Activated naive CD4-positive, alpha-beta T cell treated with anti-CD3 and anti-CD28 coated beads, Interleukin-2, amount 50 U/mL, for 24 hours (primary cell): ENCODE data around the gene LMO7.
A peak's percentile ranks its signal among the peaks of the same experiment; 100 is the strongest.

Experiments
- H3K27ac Mint-ChIP-seq: one replicate; pipeline ENCODE4 v1.8.0; 2021; ENCODE audit warnings: mild to moderate bottlenecking, mixed read lengths
- H3K27me3 Mint-ChIP-seq: one replicate; pipeline ENCODE4 v1.8.0; 2021; ENCODE audit warnings: mixed read lengths
- H3K36me3 Mint-ChIP-seq: one replicate; pipeline ENCODE4 v1.8.0; 2021; ENCODE audit warnings: mixed read lengths
- H3K4me1 Mint-ChIP-seq: one replicate; pipeline ENCODE4 v1.8.0; 2021; ENCODE audit warnings: mixed read lengths
- H3K4me3 Mint-ChIP-seq: one replicate; pipeline ENCODE4 v1.8.0; 2021; ENCODE audit warnings: mild to moderate bottlenecking, mixed read lengths
- H3K9me3 Mint-ChIP-seq: one replicate; pipeline ENCODE4 v1.8.0; 2021; ENCODE audit warnings: mixed read lengths

LMO7 gene

DNA sequence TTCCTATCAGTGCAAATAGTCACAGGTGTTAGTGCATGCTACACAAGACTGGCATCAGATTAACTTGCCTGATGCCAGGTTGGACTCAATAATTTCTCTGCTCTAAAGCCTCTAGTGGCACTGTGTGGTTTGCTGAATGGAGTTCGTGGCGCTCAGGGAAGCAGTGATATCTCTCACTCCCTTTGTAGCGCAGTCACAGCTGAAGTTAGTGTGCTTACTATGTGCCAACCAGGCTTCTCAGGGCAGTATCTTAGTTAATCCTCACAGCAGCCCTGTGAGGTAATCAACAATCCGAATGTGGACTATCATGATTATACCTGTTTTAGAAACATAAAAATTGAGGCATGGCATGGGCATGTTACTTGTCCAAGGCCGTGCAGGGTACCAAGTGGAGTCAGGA is 190.3 kb downstream of the LMO7 start:
- H3K27ac Mint-ChIP-seq: no peak overlapping the region
- H3K4me1 Mint-ChIP-seq: no peaks in the 10 kb centered on the region
- no peaks in the 10 kb centered on the region for H3K27me3 Mint-ChIP-seq
- H3K9me3 Mint-ChIP-seq: peaks cover 19% of the 10 kb centered on the region
- no peak overlapping the region for H3K4me3 Mint-ChIP-seq
- peaks cover 53% of the 10 kb centered on the region for H3K36me3 Mint-ChIP-seq

- Mint-ChIP-seq H3K36me3 (peaks cover 46% of the 10 kb centered on the region), H3K9me3 (peaks cover 20% of the 10 kb centered on the region), H3K27me3 (no peaks in the 10 kb centered on the region), H3K4me3 (no peak overlapping the region), H3K4me1 (no peaks in the 10 kb centered on the region), H3K27ac (no peak overlapping the region)
Measured at GRCh38 chr13:75829830-75830229, 193.7 kb downstream of the LMO7 start.

DNA sequence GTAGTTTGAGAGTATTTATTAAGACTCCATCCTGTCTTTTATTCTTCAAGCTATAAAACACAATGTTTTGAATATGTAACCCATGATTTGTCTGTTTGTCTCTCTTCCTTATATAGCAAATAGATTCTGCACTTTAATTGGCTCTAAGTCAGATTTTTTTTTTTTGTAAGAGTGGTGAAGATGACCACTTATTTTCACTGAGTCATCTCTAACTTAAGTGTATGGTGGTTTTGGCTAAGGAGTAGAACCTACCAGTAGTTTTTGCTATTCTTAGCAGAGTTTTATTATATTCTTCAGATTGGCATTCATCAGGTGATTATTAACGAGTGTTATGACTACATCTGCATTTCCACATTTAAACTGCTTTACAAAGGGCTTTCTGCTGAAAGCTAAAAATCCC is 194.7 kb downstream of the LMO7 start:
- Mint-ChIP-seq H3K9me3 (peaks cover 20% of the 10 kb centered on the region), H3K4me1 (no peaks in the 10 kb centered on the region), H3K36me3 (peaks cover 49% of the 10 kb centered on the region), H3K4me3 (no peak overlapping the region), H3K27ac (no peak overlapping the region), H3K27me3 (no peaks in the 10 kb centered on the region)

DNA sequence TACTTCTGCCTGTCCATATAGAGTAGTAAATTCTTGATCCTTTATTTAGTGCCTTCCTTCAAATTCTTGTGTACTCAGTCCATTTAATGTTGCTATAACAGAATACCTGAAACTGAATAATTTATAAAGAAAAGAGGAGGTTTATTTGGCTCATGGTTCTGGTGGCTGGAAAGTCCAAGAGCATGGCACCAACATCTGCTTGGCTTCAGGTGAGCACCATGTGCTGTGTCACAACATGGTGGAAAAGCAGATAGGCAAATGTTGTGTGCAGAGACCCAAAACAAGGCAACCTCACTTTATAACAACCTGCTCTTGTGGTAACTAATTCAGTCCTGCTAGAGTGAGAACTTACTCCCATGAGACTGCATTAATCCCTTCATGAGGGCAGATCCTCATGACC is 195.3 kb downstream of the LMO7 start:
- H3K36me3 Mint-ChIP-seq: peaks cover 46% of the 10 kb centered on the region
- H3K27me3 Mint-ChIP-seq: no peaks in the 10 kb centered on the region
- H3K27ac Mint-ChIP-seq: no peak overlapping the region
- H3K9me3 Mint-ChIP-seq: peaks cover 20% of the 10 kb centered on the region
- H3K4me1 Mint-ChIP-seq: no peaks in the 10 kb centered on the region
- H3K4me3 Mint-ChIP-seq: no peak overlapping the region

DNA sequence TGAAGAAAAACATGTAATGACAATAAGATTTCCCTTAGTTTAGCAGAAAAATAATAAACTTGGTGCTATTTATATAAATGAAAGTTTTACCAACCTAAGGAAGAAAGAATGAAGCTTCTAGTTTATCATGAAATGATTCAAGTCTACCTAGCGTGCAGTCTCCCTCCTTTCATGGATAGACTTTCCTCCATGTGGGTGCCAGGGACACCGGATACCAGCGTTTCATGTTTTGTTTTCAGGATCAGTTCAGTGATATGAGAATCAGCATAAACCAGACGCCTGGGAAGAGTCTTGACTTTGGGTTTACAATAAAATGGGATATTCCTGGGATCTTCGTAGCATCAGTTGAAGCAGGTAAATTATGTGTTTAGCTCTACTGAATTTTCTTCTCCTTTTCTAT is 196.7 kb downstream of the LMO7 start:
- Mint-ChIP-seq H3K27ac (no peak overlapping the region), H3K4me3 (no peak overlapping the region), H3K9me3 (peaks cover 20% of the 10 kb centered on the region), H3K4me1 (no peaks in the 10 kb centered on the region), H3K27me3 (no peaks in the 10 kb centered on the region), H3K36me3 (peaks cover 42% of the 10 kb centered on the region)

- Mint-ChIP-seq H3K9me3 (no peaks in the 10 kb centered on the region), H3K36me3 (peaks cover 31% of the 10 kb centered on the region), H3K27me3 (no peaks in the 10 kb centered on the region), H3K4me3 (no peak overlapping the region), H3K27ac (no peak overlapping the region), H3K4me1 (peaks cover 11% of the 10 kb centered on the region)
Measured at GRCh38 chr13:75836441-75836840, 200.3 kb downstream of the LMO7 start.

- peaks cover 20% of the 10 kb centered on the region for H3K4me1 Mint-ChIP-seq
- H3K9me3 Mint-ChIP-seq: no peaks in the 10 kb centered on the region
- H3K27ac Mint-ChIP-seq: no peak overlapping the region
- no peak overlapping the region for H3K4me3 Mint-ChIP-seq
- no peaks in the 10 kb centered on the region for H3K27me3 Mint-ChIP-seq
- H3K36me3 Mint-ChIP-seq: peaks cover 40% of the 10 kb centered on the region
Measured at GRCh38 chr13:75838366-75839005, 202.4 kb downstream of the LMO7 start.

DNA sequence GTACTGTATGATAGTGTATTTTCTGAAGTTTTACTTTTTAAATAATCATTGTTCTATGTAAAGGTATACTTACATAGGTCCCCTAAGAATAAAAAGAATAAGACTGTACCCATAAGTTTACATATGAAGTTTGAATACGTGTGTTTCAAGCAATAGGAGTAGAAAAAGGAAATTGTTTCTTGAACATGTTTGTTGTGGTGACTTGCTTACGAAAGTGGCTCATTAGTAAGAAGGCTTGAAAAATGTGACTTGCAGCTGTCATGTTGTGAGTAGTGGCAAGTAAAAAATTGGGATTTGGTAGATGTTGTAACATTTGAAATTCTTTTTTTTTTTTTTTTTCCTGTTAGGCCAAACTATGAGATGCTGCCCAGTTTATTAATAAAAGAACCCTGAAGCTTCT is 203.3 kb downstream of the LMO7 start:
- no peaks in the 10 kb centered on the region for H3K27me3 Mint-ChIP-seq
- no peaks in the 10 kb centered on the region for H3K9me3 Mint-ChIP-seq
- H3K27ac Mint-ChIP-seq: no peak overlapping the region
- peaks cover 20% of the 10 kb centered on the region for H3K4me1 Mint-ChIP-seq
- H3K4me3 Mint-ChIP-seq: no peak overlapping the region
- peaks cover 38% of the 10 kb centered on the region for H3K36me3 Mint-ChIP-seq

DNA sequence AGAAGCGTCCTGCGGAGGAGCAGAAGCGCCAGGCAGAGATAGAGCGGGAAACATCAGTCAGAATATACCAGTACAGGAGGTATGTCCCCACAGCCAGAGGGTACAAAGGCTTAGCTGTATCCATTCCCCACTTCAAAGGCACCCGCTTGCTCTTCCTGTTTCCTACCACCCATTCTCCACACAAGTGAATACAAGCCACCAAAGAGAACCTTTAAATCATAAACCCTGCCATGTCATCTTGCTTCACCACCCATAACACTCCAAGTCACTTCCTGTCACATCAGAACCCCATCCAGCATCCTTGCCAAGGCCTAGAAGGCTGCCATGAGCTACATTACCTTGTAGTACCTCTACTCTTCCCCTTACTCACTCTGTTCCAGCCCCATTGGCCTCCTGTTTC is 205.8 kb downstream of the LMO7 start:
- Mint-ChIP-seq H3K36me3 (peaks cover 34% of the 10 kb centered on the region), H3K27me3 (no peaks in the 10 kb centered on the region), H3K4me3 (no peak overlapping the region), H3K27ac (peak overlapping the region; percentile 82), H3K9me3 (no peaks in the 10 kb centered on the region), H3K4me1 (peaks cover 20% of the 10 kb centered on the region)

DNA sequence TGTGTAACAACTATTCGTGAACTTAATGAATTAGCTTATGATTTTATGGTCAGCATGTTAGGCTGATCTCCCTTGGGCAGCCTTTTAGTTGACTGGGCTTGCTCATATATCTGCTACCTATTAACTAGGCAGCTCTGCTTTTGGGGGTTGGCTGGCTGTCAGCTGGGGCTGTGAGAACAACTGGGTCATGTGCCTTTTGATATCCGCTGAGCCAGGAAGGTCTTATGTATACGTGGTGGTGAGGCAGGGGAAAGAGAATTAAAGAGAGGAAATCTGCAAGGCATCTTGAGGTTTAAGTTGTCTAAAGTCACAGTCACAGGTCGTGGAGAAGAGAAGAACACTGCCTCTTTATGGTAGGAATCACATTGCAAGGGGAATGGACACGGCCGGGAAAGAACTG is 206.9 kb downstream of the LMO7 start:
- Mint-ChIP-seq H3K27ac (no peak overlapping the region), H3K4me3 (no peak overlapping the region), H3K4me1 (peaks cover 20% of the 10 kb centered on the region), H3K27me3 (no peaks in the 10 kb centered on the region), H3K36me3 (peaks cover 29% of the 10 kb centered on the region), H3K9me3 (no peaks in the 10 kb centered on the region)

GRCh38 chr13:75843991-75844390 is 207.9 kb downstream of the LMO7 start:
- Mint-ChIP-seq H3K27me3 (no peaks in the 10 kb centered on the region), H3K9me3 (no peaks in the 10 kb centered on the region), H3K36me3 (peaks cover 34% of the 10 kb centered on the region), H3K27ac (no peak overlapping the region), H3K4me3 (no peak overlapping the region), H3K4me1 (peaks cover 17% of the 10 kb centered on the region)

GRCh38 chr13:75847588-75847987 is 211.5 kb downstream of the LMO7 start:
- H3K4me1 Mint-ChIP-seq: no peaks in the 10 kb centered on the region
- peaks cover 25% of the 10 kb centered on the region for H3K36me3 Mint-ChIP-seq
- no peak overlapping the region for H3K4me3 Mint-ChIP-seq
- no peak overlapping the region for H3K27ac Mint-ChIP-seq
- H3K9me3 Mint-ChIP-seq: no peaks in the 10 kb centered on the region
- no peaks in the 10 kb centered on the region for H3K27me3 Mint-ChIP-seq

DNA sequence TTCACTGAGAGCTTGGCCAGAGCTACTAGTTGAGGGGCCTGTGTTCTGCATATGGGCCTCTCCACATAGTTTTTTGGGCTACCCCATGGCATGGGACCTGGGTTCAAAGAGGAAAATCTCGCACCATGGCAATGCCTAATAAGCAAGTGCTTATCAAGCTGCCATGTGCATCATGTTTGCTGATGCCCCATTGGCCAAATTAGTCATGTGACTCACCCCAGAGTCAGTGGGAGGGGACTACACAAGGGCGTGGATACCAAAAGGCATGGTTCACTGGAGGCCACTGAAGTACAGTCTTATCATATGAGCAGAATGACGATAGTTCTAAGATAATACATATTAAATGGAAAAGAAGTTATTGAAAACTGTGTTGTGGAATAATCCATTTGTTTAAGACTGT is 214.8 kb downstream of the LMO7 start:
- Mint-ChIP-seq H3K36me3 (peaks cover 20% of the 10 kb centered on the region), H3K27me3 (no peaks in the 10 kb centered on the region), H3K9me3 (no peaks in the 10 kb centered on the region), H3K4me3 (no peak overlapping the region), H3K27ac (no peak overlapping the region), H3K4me1 (no peaks in the 10 kb centered on the region)

DNA sequence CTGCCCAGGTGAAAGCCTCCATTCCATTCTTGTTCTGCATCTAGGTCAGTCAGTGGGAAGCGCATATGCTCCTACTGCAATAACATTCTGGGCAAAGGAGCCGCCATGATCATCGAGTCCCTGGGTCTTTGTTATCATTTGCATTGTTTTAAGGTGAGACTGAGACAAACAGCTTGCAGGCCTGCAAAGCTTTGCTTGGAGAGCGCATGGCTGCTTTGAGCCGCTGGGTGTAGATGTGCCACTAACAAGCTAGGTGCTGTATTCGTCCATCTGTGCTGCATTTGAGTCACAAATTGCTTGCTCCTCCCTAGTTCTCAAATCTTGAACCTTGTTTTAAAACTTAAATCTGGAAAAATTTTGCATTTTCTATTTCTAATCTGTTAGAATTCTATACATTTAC is 219.1 kb downstream of the LMO7 start:
- Mint-ChIP-seq H3K27me3 (no peaks in the 10 kb centered on the region), H3K27ac (no peak overlapping the region), H3K36me3 (peaks cover 10% of the 10 kb centered on the region), H3K4me1 (no peaks in the 10 kb centered on the region), H3K4me3 (no peak overlapping the region), H3K9me3 (no peaks in the 10 kb centered on the region)

DNA sequence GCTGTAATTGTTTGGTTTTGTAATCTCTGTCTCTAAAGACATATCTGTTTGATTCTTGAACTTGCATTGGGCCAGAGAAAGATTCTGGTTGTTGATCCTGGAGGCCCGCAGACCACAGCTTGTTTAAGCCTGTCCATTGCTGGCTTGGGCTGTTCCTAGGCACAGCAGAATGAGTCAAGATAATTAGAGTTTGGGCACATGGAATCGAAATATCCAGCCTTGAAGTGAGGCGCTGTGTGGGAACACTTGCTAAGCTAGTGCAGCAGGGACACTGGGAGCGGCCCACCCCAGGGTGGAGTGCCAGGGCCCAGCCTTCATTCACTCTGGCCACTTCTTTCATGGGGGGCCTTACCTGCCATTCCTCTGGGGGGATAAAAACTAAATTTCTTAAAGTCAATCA is 219.7 kb downstream of the LMO7 start:
- H3K4me3 Mint-ChIP-seq: no peak overlapping the region
- H3K36me3 Mint-ChIP-seq: peaks cover 6% of the 10 kb centered on the region
- no peaks in the 10 kb centered on the region for H3K4me1 Mint-ChIP-seq
- no peaks in the 10 kb centered on the region for H3K9me3 Mint-ChIP-seq
- no peak overlapping the region for H3K27ac Mint-ChIP-seq
- no peaks in the 10 kb centered on the region for H3K27me3 Mint-ChIP-seq

GRCh38 chr13:75857291-75857690 is 221.2 kb downstream of the LMO7 start:
- no peaks in the 10 kb centered on the region for H3K27me3 Mint-ChIP-seq
- H3K4me3 Mint-ChIP-seq: no peak overlapping the region
- no peak overlapping the region for H3K27ac Mint-ChIP-seq
- H3K4me1 Mint-ChIP-seq: no peaks in the 10 kb centered on the region
- H3K36me3 Mint-ChIP-seq: peaks cover 4% of the 10 kb centered on the region
- no peaks in the 10 kb centered on the region for H3K9me3 Mint-ChIP-seq

DNA sequence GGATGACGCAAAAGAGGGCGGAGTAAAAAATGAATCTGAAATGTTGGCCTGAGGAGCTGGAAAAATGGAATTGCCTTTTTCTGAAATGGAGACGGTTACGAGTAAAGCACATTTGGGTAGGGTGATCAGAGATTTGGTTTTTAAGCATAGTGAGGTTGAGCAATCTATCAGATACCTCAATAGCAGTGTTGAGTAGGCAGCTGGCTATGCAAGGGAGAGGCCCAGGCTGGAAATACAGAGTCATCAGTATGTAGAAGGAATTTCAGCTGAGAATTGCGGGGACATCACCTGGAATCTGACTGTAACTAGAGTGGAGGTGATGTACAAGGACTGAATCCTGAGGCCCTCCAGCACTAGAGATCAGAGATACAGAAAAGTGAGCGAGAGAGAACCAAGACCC is 224.8 kb downstream of the LMO7 start:
- Mint-ChIP-seq H3K9me3 (no peaks in the 10 kb centered on the region), H3K27ac (no peak overlapping the region), H3K4me1 (no peaks in the 10 kb centered on the region), H3K36me3 (peaks cover 4% of the 10 kb centered on the region), H3K4me3 (no peak overlapping the region), H3K27me3 (no peaks in the 10 kb centered on the region)
